ENCODE data around the gene FOXN3.

GRCh38 chr14:89123851-89124250 is 293.2 kb downstream of the FOXN3 start:
- TF ChIP-seq CTCF (IDR thresholded peaks at IDR 0.05) (no peak), POLR2AphosphoS5 (IDR thresholded peaks at IDR 0.05; ENCODE audit: low read depth, low read length) (no peak), REST (IDR thresholded peaks at IDR 0.05; ENCODE audit: insufficient read depth in 1 of 2, low read depth in 2 of 2, low read length in 1 of 2) (no peak), SIN3A (IDR thresholded peaks at IDR 0.05; ENCODE audit: borderline replicate concordance, insufficient read depth, low read depth, low read length) (no peak), TCF7L2 (IDR thresholded peaks at IDR 0.05; ENCODE audit: low read depth, low read length) (no peak)
